Uterus (tissue), 2 donors: ENCODE data around the gene ASNS.

Experiments
- POLR2A ChIP-seq, 2 donors: fragments of 450-650 bp; IDR thresholded peaks; one replicate each; pipeline ENCODE4 v1.6.1; 2016; ENCODE audit warnings: antibody characterized with exemption in 2 of 2, mild to moderate bottlenecking in 1 of 2, moderate library complexity in 1 of 2
- TF ChIP-seq, protein P1 (sequence below), 4 experiments: fragments of 200-600 bp in 2 of 4; fragments of 450-650 bp in 2 of 4; sonication (generic) in 2 of 4; IDR thresholded peaks; one replicate each; pipeline ENCODE4 v1.5.1; 2016 to 2019; ENCODE audit warnings: antibody characterized with exemption in 4 of 4, mild to moderate bottlenecking in 2 of 4, moderate library complexity in 1 of 4

DNA sequence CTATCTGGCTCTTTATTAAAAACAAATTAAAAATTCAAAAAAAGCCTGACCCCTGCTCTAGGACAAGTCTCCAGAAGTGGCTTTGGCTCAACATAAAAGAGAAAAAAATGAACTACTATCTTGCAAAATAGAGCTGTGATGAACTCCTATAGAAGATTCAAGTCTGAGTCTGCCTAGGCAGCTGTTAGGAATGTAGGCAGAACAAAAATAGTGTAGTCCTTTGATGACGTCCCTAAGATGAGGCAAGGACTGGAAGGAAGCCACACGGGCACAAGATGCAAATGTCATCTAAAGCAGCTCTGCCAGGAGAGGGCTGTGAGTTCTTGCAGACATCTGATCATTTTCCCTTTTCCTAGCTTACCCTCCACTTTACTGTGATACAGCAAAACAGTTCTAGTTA lies 20.5 kb downstream of the ASNS start:
- TF ChIP-seq, protein P1, sequence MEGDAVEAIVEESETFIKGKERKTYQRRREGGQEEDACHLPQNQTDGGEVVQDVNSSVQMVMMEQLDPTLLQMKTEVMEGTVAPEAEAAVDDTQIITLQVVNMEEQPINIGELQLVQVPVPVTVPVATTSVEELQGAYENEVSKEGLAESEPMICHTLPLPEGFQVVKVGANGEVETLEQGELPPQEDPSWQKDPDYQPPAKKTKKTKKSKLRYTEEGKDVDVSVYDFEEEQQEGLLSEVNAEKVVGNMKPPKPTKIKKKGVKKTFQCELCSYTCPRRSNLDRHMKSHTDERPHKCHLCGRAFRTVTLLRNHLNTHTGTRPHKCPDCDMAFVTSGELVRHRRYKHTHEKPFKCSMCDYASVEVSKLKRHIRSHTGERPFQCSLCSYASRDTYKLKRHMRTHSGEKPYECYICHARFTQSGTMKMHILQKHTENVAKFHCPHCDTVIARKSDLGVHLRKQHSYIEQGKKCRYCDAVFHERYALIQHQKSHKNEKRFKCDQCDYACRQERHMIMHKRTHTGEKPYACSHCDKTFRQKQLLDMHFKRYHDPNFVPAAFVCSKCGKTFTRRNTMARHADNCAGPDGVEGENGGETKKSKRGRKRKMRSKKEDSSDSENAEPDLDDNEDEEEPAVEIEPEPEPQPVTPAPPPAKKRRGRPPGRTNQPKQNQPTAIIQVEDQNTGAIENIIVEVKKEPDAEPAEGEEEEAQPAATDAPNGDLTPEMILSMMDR (IDR thresholded peaks at IDR 0.05): no peak
- no peak for TF ChIP-seq POLR2A (IDR thresholded peaks at IDR 0.05)
